Mucosa of gallbladder (tissue), 1 donor: ENCODE results near the gene B4GALT1. TPM values are rescaled to one million over a fixed set of nuclear protein-coding genes. Genes with fewer than 3 reads are reported as not detected.
A peak's percentile ranks its signal among the peaks of the same experiment; 100 is the strongest.
"Not testable (repeated sequence)": the region's sequence is repeated elsewhere in the genome, so short reads cannot be mapped to it uniquely, and the experiment has no call there.

Source experiments
- DNase-seq: peaks from one replicate; pipeline ENCODE4 v3.0.0-alpha.2; 2020; ENCODE audit warnings: low spot score
- total RNA-seq: library from RNA; stranded (reverse); gene quantifications from one replicate; pipeline ENCODE4 v1.2.1, GENCODE V29; 2021
- donor health status: DM: no; HTN: no; CAD: no.

The B4GALT1 gene
- total RNA-seq, 1 donor from 2014 or later: 66.8 TPM

DNA sequence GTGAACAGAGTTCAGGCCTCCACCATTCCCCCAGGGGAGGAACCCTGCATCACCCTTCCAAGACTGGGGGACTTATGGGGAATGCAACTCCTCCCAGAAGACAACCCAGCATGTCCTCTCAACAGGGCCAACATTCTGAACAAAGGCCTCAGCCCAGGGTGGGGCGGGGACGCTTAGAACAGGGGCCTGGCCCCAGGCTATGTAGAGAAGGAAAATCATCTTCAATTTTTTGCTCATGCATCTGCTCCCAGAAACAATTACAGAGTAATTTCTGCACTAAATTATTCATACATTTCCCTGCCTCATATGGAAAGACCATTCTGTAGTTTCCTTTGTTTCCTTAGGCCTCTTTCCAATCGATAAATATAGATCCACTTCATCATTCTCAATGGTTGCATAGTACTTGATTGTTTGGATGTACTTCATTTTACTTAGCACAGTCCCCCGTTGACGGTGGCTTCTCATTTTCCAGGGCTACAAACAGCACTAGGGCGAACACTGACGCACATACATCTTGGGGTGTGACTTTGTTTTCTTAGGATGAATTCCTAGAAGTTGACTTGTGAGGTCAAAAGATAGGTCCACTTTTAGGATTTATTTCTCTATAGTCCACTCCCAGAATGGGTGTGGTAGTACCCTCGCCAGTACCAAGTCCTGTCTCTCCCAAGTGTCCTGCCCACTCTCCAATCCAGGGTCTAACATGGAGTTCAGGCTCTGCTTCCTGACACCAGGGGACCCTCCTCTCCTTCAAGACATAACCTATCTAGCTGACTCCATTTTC, 63.4 kb downstream of the B4GALT1 start:
- DNase-seq: no peak

DNA sequence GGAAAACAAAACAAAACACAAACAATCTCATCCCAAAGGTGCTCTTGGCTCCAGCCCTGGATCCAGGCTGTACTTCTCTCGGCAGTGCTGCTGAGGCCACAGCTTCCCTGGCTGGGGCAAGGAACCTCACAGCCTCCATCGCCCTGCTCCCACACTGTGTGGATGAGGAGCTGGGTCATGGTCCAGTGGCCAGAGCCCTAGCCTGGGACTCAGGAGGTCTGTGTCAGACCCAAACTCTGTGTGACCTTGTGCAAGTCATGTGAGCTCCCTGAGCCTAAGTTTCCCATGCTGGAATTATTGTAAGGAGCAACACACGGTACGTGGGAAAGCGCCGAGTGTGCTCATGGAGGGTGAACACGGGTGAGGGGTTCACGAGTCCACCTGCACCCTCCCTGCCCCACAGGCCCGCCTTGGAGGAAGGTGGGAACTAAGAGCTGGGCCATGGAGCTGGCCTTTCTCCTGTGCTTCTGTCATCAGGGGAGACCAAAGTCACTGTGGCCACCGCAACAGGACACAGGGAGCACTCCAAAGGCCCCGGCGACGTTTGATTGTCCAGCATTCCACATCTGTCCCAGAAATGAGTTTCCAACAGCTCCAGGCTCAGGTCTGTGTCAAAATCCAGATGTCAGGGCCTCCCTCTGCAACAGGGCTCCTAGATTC, 64.5 kb downstream of the B4GALT1 start:
- DNase-seq: no peak

DNA sequence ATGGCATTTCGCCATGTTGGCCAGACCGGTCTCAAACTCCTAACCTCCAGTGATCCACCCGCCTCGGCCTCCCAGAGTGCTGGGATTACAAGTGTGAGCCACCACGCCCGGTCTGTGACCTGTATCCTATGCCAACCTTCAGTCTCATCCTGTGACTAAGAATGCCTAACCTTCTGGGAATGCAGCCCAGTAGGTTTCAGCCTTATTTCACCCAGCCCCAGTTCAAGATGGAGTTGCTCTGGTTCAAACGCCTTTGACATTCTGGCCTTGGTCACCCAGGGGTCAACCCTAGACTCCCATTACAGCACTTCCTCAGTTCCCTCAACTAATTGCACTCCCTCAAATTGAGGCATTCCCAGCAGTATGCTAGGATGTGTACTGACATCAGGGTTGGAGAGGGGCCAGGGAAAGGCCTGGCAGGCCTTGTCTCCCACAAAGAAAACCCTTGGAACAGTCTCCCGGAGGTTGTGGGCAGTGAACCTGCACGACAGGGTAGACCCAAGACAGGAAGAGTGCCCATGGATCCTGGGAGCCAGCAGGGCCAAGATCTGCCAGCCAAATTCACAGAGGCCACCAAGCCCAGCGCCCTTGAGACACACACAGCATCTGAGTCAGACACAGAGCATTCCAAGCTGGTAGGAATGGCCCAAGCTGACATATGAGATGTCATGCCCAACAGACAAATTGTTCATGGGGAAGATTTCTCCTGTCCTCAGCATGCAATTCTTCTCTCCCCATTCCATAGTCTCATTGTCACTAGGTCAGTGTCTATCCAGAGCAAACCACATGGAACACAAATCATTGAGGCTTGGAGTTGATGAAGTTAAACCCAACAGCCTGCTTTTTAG, 65.8 kb downstream of the B4GALT1 start:
- no peak for DNase-seq

DNA sequence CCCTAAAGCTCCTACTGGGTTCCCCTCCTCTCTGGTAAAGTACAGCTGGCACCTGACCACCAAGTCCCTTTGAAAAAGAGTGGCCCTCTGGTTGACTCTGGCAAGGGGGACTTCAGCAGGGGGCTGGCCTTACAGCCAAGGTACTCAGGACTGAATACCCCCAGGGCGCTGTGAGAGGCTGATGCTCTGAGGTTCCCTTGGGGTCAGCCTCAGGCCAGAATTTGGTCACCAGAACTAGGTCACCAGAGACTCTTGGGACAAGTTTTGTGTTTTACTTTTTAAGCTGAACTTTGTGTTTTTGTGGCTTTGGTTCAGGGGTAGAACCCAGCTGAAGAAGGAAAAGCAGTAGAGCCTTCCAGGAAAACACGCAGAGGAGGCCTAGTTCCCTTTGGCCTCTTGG, 67.4 kb downstream of the B4GALT1 start:
- no peak for DNase-seq

DNA sequence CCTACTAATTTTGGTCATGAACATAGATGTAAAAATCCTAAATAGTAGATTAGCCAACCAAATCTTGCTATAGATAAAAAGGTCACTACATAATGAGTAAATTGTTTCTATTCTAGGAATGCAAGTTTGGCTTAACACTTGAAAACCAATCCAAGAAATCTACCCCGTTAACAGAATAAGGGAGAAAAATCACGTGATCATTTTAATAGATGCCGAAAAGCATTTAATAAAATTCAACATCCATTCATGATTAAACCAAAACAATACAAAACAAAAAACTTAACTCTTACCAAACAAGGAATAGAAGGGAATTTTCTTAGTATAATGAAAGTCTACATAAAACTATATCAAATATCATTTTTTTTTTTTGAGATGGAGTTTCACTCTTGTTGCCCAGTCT, 69.9 kb downstream of the B4GALT1 start:
- no peak for DNase-seq

DNA sequence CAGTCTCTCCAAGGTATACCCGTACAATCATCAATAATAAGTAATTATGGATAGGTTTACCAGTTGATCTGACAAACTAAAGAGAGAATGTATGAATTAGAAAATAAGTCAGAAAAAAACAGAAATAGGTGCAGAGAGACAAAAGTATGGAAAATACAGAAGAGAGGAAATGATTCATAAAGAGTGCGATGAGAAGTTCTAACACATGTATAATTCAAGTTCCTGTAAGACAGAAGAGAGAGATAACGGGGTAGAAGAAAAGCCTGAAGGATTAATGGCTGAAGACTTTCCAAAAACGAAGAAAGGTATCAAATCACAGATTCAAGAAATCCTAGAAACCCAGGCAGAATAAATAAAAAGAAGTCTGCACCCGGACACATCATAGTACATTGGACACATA, 74.5 kb downstream of the B4GALT1 start:
- DNase-seq: no peak

DNA sequence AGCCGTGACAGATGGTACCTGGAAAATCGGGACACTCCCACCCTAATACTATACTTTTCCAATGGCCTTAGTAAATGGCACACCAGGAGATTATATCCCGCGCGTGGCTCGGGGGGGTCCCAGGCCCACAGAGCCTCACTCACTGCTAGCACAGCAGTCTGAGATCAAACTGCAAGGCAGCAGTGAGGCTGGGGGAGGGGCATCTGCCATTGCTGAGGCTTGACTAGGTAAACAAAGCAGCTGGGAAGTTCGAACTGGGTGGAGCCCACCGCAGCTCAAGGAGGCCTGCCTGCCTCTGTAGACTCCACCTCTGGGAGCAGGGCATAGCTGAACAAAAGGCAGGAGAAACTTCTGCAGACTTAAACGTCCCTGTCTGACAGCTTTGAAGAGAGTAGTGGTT, 81.5 kb downstream of the B4GALT1 start:
- not testable (repeated sequence) for DNase-seq

DNA sequence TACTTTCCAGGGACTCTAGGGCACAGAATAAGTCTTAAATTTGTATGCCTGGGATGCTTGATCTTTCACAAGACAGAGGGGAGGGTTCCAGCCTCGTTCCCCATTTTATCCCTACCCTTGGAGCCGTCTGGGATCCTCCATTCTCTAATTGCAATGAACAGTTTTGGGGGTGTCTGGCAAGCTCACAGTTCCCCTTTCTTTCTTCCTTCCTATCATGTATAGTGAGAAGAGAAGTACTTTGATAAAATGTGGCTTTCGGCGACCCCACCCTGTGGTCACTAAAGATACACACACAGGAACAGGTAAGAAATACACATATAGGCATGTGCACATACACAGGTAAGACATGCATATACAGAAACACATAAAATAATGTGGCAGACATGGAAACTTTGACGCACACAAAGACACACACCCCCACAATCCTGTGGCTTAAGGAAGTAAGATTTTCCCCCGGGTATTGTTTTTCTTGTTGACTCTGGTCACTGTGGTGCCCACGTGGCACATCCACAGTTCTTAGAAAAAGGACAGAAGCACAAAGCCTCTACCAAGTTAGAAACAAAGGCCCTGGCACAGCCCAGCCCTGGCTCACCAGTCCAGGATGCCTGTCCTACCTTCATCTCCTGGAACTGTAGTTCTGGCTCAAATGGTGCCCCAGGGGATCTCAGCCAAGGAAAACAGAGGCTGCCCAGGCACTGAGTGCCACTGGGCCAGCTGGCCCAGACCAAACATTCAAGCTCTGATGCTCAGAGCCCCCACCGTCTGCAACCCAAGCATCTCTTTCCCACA, 84.4 kb downstream of the B4GALT1 start:
- DNase-seq: peak; percentile 41

DNA sequence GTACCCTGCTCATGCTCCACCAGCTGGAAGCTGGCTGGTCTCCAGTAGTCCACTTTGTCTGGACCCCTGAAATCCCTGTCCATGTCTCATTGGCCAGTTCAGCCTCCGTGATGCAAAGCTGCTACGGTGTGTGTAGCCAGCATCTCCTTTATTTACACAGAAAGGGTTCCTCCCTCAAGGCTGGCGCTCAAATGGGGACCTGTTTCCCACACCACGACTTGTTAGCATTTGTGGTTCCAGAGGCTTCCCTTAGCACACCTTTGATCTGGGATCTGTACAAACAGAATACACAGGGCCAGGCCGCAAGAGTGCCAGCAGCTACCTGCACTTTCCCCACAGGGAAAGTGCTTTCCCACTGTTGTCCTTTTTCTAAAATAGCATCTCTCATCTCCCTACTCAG, 85.0 kb downstream of the B4GALT1 start:
- no peak for DNase-seq

DNA sequence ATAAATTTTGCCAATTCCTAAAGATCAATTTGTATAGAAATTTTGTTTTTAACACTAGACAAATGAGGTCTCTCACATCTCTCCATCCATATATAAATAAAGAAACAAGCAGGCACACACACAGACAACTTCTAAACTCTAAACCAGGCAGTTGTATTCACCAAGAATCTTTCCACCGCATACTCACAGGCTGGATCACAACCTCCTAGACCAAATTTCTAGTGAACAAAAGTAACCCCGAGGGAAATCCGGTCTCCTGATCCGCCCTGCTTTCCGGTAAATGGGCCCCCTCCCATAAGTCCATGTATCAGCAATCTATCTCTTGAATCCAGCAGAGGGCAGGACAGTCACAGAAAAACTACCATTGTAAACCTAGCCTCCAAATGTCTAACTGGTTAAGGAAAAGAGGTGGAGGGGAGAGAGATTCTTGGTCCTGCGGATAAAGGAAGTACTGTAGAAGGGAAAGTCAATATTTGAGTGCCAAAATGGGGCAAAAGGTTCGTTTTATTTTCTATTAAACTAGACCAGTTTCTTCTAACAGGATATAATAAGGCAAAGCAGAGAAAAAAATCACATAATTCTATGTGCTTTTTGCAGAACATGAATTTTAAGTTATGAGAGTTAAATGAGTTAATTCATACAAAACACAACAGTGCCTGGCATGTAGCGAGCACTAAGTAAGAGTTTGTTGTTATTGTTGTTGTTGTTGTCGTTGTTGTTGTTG, 85.8 kb downstream of the B4GALT1 start:
- DNase-seq: peak; percentile 78

DNA sequence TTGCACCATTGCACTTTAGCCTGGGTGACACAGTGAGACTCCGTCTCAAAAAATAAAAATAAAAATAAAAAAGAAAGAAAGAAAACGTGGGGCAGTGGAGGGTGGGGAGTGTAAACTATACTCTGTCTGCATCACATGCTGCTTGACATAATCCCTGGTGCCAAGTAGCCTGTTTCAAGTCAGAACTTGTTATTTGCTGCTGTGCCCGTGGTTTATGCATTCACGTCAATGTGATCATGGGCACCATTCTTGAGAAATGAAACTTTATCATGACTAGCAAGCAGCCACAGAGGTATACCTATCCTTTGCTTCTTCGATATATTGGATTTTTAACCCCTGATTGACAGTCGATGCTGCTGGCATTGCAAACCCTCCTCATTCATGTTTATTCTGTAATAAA, 86.6 kb downstream of the B4GALT1 start:
- no peak for DNase-seq

DNA sequence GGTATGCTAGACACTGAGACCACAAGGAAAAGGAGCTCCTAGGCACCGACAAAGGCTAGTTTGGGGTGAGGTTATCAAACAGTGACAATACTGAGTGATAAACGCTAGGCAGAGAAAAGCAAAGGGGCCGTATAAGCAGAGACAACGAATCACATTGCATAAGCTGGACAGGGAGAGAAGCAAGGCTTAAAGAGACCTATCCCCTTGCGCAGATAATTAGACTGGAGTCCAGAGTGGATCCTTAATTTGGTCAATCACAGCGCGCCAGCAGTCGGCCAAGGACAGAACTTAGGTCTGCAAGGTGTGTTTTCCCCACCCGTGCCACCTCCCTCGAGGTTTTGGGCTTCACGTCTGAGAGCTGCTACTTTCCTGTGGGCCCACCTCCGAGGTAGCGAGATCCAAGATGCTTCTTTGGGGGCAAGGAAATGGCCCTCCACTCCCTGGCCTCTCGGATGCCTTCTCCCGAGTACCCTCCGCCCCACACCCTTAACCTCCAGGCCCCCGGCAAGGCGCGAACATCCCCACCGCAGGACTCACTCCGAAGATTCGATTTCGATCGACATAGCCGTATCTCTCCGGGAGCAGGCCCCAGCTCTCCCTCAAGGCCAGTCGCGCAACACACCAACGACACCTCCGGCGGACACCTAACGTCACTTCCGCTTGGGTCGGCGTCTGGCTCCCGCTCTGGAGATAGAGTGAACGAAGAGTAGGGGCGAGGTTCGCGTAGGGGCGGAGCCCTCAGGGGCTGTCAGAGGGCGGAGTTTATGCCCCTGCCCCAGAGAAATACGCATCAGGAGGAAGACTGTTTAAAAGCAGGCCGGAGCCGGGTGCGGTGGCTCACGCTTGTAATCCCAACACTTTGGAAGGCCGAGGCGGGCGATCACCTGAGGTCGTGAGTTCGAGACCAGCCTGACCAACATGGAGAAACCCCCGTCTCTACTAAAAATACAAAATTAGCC, 90.8 kb downstream of the B4GALT1 start, which contains the start of gene SMU1:
SMU1 (minus strand) TSS at position 629 of the 959 bp plus-strand sequence; CDS start at position 563, 66 bp downstream.
- DNase-seq: peak; percentile 97

DNA sequence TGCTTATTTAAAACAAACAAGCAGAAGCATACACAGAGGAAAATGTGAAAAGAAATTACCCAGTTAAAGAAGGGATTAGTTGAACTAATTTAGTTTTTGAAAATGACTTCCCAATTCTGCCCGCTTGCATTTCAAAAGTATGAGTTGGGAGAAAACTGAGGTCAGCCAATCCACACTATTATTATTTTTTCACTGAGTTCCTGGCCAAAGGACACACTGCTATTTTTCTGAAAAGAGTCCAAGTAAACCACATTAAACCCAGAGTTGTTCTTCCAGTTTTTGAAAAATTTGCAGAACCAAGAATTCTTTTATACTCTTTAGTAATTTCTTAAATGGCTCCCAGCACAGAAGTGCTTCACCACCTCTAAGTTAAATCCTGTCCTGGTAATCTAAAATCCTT, 98.1 kb downstream of the B4GALT1 start:
- no peak for DNase-seq

DNA sequence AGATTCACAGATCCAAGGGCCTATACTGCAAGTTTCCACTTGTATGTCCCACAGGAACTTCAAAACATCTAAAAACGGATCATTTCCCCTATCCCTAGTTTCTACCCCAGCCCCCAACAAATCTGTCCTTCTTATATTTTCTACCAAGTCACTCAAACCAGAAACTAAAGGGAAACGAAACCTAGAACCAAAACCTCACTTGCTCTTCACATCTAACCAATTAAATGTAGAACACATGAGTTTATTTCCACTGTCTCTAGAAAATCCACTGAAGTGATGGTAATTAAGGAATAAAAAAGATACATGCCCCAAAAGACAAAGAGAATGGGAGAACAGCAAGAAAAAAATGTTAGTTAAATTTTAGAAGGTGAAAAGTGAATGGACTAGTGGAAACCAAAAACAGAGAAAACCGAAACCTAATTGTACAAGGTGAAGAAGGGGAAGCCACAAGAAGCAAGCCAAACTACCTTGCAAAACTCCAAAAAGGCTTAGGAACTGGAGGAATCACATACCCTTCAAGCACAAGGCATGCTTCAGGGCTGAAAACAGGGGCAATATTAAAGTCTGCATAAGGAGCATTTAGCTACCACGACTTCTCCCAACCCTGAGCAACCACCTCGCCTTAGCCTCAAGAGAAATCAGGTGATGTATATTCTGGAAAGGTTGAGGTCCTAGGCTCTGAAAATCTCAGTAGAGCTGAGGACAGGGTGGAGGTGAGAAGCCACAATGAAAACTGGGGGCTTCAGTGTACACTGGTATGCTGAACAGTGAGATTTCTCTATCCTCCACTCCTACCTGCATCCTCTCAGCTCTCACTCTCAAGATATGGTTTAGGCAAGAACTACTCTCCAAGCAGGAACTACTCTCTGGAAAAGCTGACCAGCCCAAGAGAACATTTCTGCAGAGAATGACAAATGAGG, 101.7 kb downstream of the B4GALT1 start:
- DNase-seq: no peak
